Activated CD8-positive, alpha-beta memory T cell treated with anti-CD3 and anti-CD28 coated beads, Interleukin-2, amount 50 U/mL, for 4 hours (primary cell): ENCODE measurements around the gene KCNMA1.

ENCODE experiments used
- DNase-seq: peaks from one replicate; pipeline ENCODE4 v3.0.0-alpha.2; 2020

Gene KCNMA1

GRCh38 chr10:77023396-77023795 lies 614.2 kb downstream of the KCNMA1 start:
- DNase-seq, result no peak

GRCh38 chr10:77022671-77023070 lies 614.9 kb downstream of the KCNMA1 start:
- no peak for DNase-seq

- no peak for DNase-seq
Measured at GRCh38 chr10:77021966-77022490, 615.6 kb downstream of the KCNMA1 start.

GRCh38 chr10:77020426-77021040 lies 617.1 kb downstream of the KCNMA1 start:
- no peak for DNase-seq

GRCh38 chr10:77016855-77017254 lies 620.8 kb downstream of the KCNMA1 start:
- DNase-seq, result no peak

GRCh38 chr10:77016278-77016815 lies 621.3 kb downstream of the KCNMA1 start:
- no peak for DNase-seq

- no peak for DNase-seq
Measured at GRCh38 chr10:77015360-77015759, 622.2 kb downstream of the KCNMA1 start.

DNA sequence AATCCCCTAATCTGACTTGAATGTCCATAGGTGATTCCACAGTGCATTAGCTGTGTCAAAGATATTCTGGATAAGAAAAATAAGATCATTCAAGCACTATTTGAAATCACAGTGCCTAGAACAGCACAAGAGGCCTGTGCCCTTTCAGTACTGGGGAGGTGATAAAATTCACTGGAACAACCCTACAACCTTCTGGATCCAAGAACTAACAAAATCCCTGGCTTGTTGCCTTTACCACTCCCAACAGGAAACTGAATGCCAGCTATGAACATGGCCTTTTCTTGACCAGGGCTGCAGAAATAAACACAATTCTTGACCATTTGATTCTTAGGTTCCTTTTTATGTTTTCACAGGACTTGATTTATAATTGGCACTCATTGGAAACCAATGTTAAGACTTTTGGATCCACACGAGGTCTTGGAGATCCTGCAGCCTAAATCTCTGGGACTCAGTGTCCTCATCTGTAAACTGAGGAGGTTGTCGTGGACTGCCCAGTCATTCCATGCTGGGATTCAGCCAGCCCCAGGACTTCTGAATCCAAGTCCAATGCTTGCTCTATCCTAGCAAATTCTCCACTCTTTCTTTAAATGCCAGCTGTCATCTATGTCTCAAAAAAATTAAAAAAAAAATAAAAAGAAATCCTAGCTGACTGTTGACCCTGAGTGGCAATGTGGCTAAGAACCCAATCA lies 624.7 kb downstream of the KCNMA1 start:
- DNase-seq, result no peak

DNA sequence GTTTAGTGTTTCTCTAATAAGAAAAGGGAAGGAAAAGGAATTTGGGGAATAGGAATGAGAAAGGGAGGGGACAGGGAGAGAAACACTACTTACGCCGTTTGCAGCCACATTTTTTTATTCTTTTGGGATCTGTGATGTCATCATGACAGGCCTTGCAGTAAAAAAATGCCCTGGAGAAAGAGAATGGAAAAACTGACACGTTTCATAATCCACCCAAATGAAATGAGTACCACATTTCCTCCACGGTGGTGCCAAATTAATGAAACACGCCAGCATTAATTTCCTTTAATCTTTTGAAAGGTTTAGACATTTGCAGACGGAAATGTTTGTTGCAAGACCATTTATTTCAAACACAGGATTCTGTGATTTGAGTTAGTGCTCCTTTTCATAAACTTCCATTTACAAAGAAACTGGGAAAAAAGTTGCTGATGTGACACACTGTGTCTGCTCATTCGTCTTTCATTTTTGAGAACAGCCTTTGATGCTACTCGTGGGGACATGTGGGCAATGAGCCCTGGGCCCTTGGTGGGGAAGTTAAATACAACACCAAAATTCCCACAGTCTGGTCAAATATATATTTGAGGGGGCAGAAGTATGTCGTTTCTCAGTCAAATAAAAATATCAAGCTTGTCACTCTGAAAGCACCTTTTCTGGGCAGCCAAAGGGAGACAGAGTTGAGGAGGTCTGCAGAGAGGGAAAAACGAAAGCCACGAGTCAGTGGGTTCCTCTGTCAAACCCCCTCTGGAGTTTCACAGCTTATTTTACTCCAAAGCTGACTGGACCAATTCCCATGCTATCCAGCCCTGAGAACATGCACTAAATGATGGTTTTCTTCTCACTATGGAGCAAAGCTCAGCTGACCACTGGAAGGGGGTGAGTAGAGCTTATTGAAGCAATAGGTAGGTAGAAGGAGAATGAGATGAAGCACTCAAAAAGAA lies 625.5 kb downstream of the KCNMA1 start:
- no peak for DNase-seq

DNA sequence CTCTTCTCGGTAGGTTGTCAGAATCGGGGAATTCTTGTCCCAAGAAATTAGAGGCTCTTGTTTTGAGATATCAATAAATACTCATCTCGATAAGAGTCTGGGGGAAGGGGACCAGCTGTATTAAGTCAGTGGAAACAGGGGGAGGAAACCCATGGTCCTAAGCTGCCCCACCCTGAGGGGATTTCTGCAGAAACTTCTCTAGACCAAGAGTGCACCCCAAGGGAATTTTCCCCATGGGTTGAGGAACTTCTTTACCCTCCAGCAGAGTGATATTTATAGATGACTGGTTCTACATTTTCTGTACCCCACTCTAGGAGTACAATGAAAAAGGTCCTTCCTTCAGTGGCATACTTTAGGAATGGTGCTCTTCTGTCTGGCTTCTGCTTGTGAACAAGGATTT lies 627.2 kb downstream of the KCNMA1 start:
- DNase-seq, result no peak

- no peak for DNase-seq
Measured at GRCh38 chr10:77007834-77008233, 629.8 kb downstream of the KCNMA1 start.

GRCh38 chr10:77006836-77007511 lies 630.6 kb downstream of the KCNMA1 start:
- no peak for DNase-seq

- no peak for DNase-seq
Measured at GRCh38 chr10:77005871-77006270, 631.7 kb downstream of the KCNMA1 start.

DNA sequence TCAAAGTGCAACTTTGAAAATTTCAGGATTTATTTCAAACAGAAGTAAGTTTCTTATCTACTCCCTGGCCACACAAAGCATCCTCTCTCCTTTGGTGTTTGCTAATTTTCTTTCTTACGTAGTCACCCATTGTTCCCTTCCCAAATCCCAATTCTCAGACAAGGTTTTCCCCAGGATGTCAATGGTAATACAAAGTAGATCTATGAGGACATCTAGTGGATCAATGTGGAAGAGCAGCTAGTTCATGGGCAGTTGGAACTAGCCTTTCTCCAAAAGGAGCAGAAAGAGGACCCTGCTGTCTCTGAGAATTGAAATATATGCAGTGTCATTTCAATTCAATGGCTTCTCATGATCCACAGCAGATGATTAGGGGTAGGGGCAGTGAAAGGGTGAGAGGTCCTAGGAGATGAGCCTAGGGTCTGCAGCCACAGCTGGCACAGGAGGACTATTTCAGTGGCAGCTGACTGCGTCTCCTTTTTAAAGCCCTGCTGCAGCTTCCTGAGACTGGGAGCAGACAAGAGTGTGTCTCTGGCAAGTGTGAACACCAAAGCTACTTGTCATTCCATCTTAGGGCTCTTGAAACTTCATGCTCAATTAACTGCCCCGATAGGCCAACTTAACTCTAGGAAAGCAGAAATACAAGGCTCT lies 632.6 kb downstream of the KCNMA1 start:
- DNase-seq, result no peak

- no peak for DNase-seq
Measured at GRCh38 chr10:77002872-77003271, 634.7 kb downstream of the KCNMA1 start.

GRCh38 chr10:77001206-77001605 lies 636.4 kb downstream of the KCNMA1 start:
- no peak for DNase-seq

DNA sequence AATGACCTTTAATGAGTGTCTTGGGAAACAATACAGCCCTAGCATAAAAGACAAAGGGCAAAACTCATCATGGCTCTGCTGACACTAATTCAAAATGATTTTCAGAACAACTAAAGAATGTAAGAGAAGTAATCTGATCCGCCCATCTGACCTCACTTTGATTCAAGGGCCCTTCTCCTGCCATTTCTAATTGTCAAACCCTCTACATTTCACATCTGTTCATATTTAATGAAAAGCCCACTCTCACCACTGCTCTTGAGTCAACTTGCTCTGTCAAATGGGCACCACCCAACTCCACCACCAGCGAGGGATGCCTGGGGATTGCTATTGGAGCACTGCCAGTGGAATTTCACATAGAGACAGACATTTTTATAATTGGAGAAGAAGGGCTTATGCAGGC lies 639.2 kb downstream of the KCNMA1 start:
- no peak for DNase-seq

DNA sequence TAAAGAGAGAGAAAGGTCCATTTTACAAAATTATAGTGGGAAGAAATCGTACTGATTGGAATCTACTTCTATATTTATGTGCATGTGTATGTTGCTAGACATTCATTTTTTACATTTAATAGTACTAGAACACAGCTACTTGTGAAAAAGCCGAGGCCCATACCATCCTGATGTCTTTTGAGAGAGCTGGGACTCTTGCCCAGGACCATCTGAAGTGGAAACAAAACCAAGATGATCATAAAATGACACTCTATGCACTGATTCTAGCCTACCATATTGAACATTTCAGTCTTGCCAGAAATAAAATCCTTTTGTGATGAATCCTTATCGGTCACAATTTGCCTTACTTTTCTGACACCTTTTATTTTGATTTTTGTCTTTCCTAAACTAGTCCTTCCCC lies 640.0 kb downstream of the KCNMA1 start:
- no peak for DNase-seq

DNA sequence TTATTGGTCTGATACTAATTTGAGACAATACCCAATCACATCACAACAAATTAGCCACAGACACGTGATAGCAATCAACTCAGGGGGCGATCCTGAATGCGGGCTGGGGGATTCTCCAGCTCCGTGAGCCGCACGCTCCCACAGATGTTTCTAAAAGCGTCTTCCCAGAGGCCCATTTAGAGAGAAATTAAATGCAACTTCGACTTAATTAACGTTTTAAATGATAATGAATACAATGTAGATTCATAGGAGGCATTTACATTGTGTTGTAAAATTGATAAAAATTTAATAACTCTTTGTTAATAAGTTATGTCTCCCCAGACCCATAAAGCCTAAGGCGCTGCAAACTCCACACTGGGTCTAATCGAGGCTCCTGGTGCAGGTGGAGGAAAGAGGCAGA lies 642.6 kb downstream of the KCNMA1 start:
- no peak for DNase-seq

DNA sequence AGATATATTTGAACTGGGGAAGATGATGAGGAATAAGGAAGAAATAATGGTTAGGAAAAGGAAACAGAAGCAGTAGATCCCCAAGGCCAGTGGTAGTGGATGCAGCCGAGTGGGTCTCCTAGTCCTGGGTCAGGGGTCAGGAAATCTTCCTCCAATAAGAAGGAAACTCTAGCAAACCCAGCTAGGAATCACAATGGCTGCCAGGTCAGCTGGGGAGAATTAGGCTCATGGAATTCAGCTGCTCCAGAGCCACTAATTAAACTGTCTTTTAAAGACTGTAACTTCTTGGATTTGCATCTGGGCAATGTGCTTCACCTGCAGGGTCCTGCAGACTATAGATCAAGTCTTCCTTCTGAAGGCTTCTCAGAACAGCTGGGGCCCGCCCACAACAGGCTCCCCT lies 644.4 kb downstream of the KCNMA1 start:
- DNase-seq, result no peak

DNA sequence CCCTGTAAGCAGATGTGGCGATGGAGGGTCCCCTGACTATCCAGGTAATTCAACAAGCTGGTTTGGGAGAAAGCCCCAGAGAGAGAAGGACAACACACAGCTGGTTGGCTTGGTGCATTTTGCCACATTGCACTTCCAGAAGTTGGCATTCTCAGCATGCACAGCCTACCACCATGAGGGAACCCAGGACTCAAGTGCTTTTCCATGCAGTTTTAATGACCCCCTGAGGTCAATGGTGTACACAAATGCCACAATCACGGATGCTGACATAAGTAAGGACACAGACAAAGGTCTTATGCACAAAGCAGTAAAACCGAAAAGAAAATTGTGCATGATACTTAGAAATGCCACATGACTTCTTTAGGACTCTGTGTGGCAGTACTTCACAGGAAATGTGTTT lies 645.1 kb downstream of the KCNMA1 start:
- DNase-seq, result no peak

DNA sequence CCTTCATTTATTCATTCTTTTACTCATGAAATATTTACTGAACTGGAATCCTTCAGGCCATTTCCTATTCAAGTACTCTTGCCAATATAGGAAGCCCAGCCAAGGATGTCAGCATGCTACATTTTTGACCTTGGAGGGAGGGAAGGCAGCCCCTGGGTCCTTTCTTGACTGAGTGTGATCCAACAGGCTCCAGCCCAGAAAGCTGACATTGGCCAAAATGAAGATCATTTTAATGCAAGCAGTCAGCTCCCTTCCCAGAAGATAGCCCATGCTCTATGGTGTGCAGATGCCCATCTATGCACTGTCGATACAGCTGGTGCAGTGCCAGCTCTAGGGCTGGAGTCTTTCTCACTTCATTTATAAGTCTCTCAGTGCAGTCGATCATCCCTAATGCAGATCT lies 646.0 kb downstream of the KCNMA1 start:
- DNase-seq, result no peak
